Urothelium cell line (cell line): Measurements from ENCODE around the gene FSTL4.

Experiments
- DNase-seq: peaks from one replicate; pipeline ENCODE4 v3.0.0; 2011; ENCODE audit warnings: low spot score, mixed read lengths
- FAIRE-seq: peaks from 2 replicates; lab custom pipeline; 2011; peaks lifted over from hg19 to GRCh38; lab: Jason Lieb, UNC

FSTL4 gene

DNA sequence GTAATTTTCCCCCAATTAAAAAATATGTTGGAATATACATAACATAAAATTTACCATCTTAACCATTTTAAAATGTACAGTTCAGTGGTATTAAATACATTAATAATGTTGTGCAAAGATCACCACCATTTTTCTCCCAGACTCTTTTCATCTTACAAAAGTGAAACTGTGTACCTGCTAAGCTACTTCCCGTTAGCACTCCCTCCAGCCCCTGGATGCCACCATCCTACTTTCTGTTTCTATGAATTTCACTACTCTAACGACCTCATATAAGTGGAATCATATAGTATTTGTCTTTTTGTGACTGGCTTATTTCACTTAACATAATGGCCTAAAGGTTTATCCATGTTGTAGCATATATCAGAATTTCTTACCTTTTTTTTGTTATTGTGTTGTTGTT is 447.6 kb downstream of the FSTL4 start:
- FAIRE-seq (no peak), DNase-seq (no peak)

DNA sequence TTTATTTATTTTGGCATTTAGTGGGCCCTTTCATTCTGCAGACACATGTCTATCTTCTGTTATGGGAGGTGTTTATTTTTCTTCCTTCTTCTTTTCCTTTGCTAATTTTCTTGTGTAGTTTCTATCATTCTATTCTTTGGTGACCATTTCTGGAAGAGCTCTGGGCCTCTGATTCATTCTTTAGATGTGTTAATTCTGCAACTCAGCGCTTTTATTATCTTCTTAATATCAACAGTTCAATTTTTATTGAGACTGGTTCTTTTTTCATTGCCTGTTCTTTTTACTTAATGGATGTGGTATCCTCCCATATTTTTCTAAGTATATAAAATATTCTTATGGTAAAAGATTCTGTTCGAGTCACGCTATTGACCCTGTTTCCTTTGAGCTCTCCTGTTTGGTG is 448.5 kb downstream of the FSTL4 start:
- FAIRE-seq (no peak), DNase-seq (no peak)

DNA sequence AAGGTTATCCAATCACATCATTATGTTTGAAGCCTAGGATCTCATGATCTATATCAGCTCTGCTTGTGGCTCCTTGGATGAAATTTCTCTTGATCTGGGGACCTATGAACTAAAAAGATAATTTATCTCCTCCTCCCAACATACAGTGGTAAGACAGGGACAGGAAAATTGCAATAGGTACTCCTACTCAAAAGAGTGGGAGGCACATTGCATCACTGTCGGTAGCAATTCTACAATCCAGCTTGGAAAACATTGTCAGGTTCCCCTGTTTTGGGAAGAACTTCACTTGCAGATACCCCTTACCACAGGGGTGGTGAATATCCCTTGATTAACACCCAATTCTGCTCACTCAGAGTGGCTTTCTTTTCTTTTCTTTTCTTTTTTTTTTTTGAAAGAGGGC is 452.8 kb downstream of the FSTL4 start:
- FAIRE-seq (no peak), DNase-seq (no peak)

DNA sequence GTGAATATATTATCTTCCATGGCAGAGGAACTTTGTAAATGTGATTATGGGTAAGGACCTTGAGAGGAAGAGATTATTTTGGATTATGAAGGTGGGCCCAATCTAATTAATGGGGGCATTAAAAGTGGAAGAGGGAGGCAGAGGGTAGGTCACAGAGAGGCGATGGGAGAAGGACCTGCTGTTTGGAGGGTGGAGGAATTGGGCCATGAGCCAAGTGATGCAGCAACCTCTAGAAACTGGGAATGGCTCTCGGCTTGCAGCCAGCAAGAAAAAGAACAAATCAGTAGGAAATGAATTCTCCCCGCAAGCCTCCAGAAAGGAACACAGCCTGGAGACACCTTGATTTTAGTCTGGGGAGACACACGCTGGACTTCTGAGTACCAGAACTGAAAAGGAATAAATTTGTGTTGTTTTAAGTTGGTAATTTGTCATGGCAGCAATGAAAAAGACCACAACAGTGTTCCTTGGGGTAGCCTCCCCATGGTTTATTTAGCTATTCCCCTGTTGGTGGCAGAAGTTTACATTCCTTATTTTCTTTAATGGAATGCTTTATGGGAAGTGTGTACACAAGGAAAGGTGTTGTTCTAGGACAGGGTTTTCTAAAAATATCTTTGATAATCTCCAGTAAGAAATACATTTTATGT is 456.9 kb downstream of the FSTL4 start:
- no peak for FAIRE-seq

DNA sequence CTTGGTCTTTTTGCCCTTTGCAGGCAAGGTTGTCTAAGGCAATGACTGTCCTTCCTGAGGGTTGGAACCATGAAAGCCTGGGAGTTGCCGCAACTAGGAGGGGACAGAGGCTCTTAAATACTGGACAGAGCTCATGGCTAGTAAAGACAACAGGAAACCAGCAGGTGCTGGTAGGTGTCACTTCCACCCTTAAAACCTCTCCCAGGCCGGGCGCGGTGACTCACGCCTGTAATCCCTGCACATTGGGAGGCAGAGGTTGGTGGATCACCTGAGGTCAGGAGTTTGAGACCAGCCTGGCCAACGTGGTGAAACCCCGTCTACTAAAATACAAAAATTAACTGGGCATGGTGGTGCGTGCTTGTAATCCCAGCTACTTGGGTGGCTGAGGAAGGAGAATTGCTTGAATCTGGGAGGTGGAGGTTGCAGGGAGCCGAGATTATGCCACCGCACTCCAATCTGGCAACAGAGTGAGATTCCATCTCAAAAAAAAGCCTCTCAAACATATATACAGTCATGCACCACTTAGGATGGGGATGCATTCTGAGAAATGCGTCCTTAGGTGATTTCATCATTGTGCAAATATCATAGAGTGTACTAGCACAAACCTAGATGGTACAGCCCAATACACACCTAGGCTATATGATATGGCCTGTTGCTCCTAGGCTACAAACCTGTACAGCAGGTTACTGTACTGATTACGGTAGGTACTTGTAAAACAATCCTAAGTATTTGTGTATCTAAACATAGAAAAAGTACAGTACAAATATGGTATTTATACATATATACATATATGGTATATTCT is 457.9 kb downstream of the FSTL4 start:
- DNase-seq = no peak

More for the DNA sequence above, 456.9 kb downstream of the FSTL4 start:
- DNase-seq = no peak

DNA sequence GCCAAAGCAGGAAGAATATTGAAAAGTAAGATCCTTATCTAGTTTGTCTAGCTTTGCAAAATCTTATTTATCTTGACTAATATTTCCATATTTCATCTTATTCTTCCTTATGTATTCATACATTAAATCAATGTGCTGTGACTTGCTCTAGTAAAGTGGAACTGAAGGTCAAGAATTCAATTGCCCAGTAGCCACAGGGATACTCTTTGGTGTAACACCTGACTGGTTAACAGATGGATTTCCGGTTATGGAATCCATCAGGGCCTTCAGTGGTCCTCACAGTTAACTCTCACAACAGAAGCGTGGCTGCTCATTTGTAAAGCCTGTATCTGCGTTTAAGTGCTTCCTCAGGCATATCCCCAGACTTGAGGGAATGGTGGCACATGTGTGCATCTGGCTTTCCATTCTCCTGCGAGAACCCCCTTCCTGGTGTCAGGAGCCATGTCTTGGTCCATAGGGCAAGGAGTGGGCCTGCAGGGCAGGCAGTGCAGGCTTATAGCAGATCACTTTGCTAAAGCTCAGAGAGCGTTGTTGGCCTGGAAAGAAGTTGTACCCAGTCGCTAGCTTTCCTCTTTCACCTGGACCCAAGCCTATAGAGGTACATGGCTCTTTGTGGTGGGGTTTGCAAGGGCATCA is 461.3 kb downstream of the FSTL4 start:
- DNase-seq = no peak
- FAIRE-seq = peak; percentile 13

More for the DNA sequence above, 457.9 kb downstream of the FSTL4 start:
- FAIRE-seq = no peak

- no peak for DNase-seq
- FAIRE-seq = no peak
These were observed 463.0 kb downstream of the FSTL4 start for GRCh38 chr5:133149345-133149744.

DNA sequence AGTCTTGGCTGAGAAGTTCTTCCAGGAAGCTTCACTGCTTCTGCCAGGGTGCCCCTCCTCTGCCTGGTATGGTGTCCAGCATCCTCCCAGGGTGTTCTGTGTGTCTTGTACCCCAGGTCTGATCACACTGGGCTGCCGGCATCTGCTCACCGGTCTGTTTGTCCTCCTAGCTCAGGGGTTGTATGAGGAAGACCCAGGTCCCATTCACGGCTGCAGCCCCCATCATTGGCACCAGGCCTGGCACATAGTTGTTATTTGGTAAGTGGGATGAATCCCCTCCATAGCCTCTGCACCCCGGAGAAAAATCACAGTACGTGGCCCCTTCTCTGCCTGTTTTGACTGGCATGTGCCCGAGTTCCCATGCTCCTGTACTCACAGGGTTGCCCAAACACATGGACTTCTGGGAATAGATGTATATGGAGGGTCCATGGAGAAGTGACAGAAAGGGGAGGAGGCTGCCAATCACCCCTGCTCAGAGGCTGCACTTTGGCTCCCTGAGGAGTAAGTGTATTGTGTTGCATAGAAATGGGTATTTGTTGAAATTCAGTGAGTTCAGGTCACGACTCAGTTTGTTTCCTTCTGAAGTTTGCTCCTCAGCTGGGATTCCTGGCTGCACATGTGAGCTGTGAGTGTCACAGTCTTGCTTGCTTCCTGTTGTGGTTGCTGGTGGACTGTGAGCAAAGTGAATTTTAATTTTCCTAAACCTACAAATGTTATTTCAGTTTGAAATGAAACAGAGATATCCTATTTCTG is 464.4 kb downstream of the FSTL4 start:
- FAIRE-seq (no peak), DNase-seq (no peak)

- FAIRE-seq (no peak), DNase-seq (no peak)
These were observed 464.9 kb downstream of the FSTL4 start for GRCh38 chr5:133147411-133147810.
